Osteoblast (primary cell): ENCODE results near the gene TECTB. TPM values are rescaled to one million over a fixed set of nuclear protein-coding genes. Genes with fewer than 3 reads are reported as not detected.
A peak's percentile ranks its signal among the peaks of the same experiment; 100 is the strongest.

Experiments used
- DNase-seq: peaks from one replicate; pipeline ENCODE4 v3.0.0; 2011; ENCODE audit warnings: low spot score, mixed read lengths; ENCODE audit not compliant: insufficient read length; ENCODE audit errors: missing footprints
- H2AFZ ChIP-seq: 2 replicates; pipeline ENCODE4 v1.6.0; 2011; ENCODE audit warnings: mild to moderate bottlenecking, low read length
- H3K27ac ChIP-seq: 2 replicates; pipeline ENCODE4 v1.5.1; 2011; ENCODE audit warnings: mild to moderate bottlenecking, low read depth, low read length, moderate library complexity
- H3K27me3 ChIP-seq: 2 replicates; pipeline ENCODE4 v1.6.0; 2012; ENCODE audit warnings: mild to moderate bottlenecking, control low read depth, inconsistent platforms, low read length, moderate library complexity; ENCODE audit not compliant: insufficient read depth
- H3K36me3 ChIP-seq: 2 replicates; pipeline ENCODE4 v1.5.1; 2011; ENCODE audit warnings: mild to moderate bottlenecking, low read length, control low read depth, moderate library complexity; ENCODE audit not compliant: insufficient read depth
- H3K4me1 ChIP-seq: 2 replicates; pipeline ENCODE4 v1.5.1; 2011; ENCODE audit warnings: mild to moderate bottlenecking, low read length, control low read depth, moderate library complexity; ENCODE audit not compliant: insufficient read depth
- H3K4me2 ChIP-seq: 2 replicates; pipeline ENCODE4 v1.6.0; 2011; ENCODE audit warnings: mild to moderate bottlenecking, low read length; ENCODE audit not compliant: insufficient read depth
- H3K4me3 ChIP-seq: fragments of 200-600 bp; sonication (generic); 3 replicates; pipeline ENCODE4 v1.5.1; 2012; ENCODE audit warnings: mild to moderate bottlenecking, low read length, inconsistent platforms; ENCODE audit not compliant: insufficient read depth
- H3K79me2 ChIP-seq: 2 replicates; pipeline ENCODE4 v1.6.0; 2012; ENCODE audit warnings: mild to moderate bottlenecking, low read length, control low read depth, inconsistent platforms; ENCODE audit not compliant: insufficient read depth
- H3K9me3 ChIP-seq: 2 replicates; pipeline ENCODE4 v1.5.1; 2011; ENCODE audit warnings: low read depth, low read length, control low read depth
- H4K20me1 ChIP-seq: 2 replicates; pipeline ENCODE4 v1.6.0; 2012; ENCODE audit warnings: mild to moderate bottlenecking, low read length, control low read depth; ENCODE audit not compliant: insufficient read depth
- total RNA-seq: library from RNA; depleted of rRNA; stranded (reverse); fragments of >200 nt; gene quantifications from 2 replicates; pipeline ENCODE4 v1.2.3, GENCODE V29; 2012
- TF ChIP-seq, protein P1 (sequence below): IDR thresholded peaks from 2 replicates; pipeline ENCODE4 v1.5.1; 2011; ENCODE audit warnings: mild to moderate bottlenecking, low read depth, low read length, moderate library complexity; ENCODE audit errors: extremely low read depth

TECTB gene
- total RNA-seq: under 0.01 TPM in 1 of 2 replicates, not detected in the other

DNA sequence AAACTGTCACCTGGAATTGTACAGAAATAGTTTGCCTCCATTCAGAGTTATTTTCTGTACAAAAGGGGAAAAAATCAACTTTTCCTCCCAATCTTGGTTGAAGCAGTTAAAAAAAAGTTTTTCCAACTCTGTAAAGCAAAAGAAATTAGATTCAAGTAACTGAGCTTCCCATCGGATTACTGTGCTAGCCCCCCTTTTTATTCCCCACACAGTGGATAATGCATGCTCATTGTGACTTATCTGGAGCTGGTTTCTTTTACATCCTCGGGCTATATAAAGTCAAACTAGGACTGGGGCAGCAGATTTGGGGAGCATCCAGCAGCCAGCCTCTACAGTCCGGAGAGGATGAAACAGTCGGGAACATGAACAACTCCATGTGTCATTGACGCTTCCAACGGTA is at the start of gene TECTB:
Gene TECTB (plus strand): TSS at position 301 of the 400 bp plus-strand sequence. CDS start 335 bp downstream, outside the sequence.
- Histone ChIP-seq H4K20me1 (no peaks in the 10 kb centered on the region), H3K36me3 (no peaks in the 10 kb centered on the region), H3K9me3 (no peaks in the 10 kb centered on the region), H3K4me3 (no peak within 1 kb of the TSS), H3K27me3 (no peaks in the 10 kb centered on the region), H2AFZ (no peak within 1 kb of the TSS), H3K79me2 (no peaks in the 10 kb centered on the region), H3K4me1 (peaks cover 35% of the 10 kb centered on the region), H3K4me2 (no peak within 1 kb of the TSS), H3K27ac (no peak within 1 kb of the TSS)
- TF ChIP-seq, protein P1, sequence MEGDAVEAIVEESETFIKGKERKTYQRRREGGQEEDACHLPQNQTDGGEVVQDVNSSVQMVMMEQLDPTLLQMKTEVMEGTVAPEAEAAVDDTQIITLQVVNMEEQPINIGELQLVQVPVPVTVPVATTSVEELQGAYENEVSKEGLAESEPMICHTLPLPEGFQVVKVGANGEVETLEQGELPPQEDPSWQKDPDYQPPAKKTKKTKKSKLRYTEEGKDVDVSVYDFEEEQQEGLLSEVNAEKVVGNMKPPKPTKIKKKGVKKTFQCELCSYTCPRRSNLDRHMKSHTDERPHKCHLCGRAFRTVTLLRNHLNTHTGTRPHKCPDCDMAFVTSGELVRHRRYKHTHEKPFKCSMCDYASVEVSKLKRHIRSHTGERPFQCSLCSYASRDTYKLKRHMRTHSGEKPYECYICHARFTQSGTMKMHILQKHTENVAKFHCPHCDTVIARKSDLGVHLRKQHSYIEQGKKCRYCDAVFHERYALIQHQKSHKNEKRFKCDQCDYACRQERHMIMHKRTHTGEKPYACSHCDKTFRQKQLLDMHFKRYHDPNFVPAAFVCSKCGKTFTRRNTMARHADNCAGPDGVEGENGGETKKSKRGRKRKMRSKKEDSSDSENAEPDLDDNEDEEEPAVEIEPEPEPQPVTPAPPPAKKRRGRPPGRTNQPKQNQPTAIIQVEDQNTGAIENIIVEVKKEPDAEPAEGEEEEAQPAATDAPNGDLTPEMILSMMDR: no peak
- DNase-seq: no peak

- Histone ChIP-seq H3K4me3 (no peak overlapping the region), H4K20me1 (no peaks in the 10 kb centered on the region), H3K36me3 (no peaks in the 10 kb centered on the region), H2AFZ (no peak overlapping the region), H3K4me1 (peaks cover 7% of the 10 kb centered on the region), H3K27ac (no peak overlapping the region), H3K27me3 (no peaks in the 10 kb centered on the region), H3K4me2 (no peak overlapping the region), H3K9me3 (peaks cover 3% of the 10 kb centered on the region), H3K79me2 (no peaks in the 10 kb centered on the region)
- no peak for DNase-seq
- TF ChIP-seq, protein P1: no peak
These were observed 48.1 kb upstream of the TECTB start for GRCh38 chr10:112235141-112235540.

DNA sequence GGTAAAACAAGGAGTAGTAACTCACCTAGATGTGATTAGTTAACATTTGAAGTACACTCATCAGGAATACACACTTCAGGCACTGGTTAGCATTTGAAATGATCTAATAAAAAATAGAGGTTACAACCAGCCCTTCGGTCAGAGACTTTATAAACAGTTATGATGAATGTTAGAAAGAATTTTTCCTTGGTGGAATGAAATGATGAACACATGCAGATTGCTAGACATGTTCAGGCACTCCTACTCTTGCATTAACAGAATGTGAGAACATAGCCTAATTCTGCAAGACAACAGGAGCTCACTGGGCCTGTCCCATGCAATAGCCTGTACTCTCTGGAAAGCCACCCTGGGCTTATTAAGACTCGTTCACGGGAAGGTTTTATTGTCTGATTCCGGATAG is 47.3 kb upstream of the TECTB start:
- TF ChIP-seq, protein P1: no peak
- DNase-seq: peak; percentile 89
- H3K9me3 ChIP-seq: peaks cover 3% of the 10 kb centered on the region
- H4K20me1 ChIP-seq: no peaks in the 10 kb centered on the region
- H3K79me2 ChIP-seq: no peaks in the 10 kb centered on the region
- H3K27me3 ChIP-seq: no peaks in the 10 kb centered on the region
- H2AFZ ChIP-seq: no peak overlapping the region
- no peak overlapping the region for H3K4me3 ChIP-seq
- no peaks in the 10 kb centered on the region for H3K4me1 ChIP-seq
- H3K36me3 ChIP-seq: no peaks in the 10 kb centered on the region
- no peak overlapping the region for H3K27ac ChIP-seq
- no peak overlapping the region for H3K4me2 ChIP-seq

GRCh38 chr10:112236486-112236885 is 46.7 kb upstream of the TECTB start:
- no peak overlapping the region for H3K27ac ChIP-seq
- no peak for DNase-seq
- H3K9me3 ChIP-seq: peaks cover 3% of the 10 kb centered on the region
- no peaks in the 10 kb centered on the region for H4K20me1 ChIP-seq
- H3K4me1 ChIP-seq: no peaks in the 10 kb centered on the region
- no peak overlapping the region for H2AFZ ChIP-seq
- H3K4me3 ChIP-seq: no peak overlapping the region
- TF ChIP-seq, protein P1: no peak
- no peaks in the 10 kb centered on the region for H3K27me3 ChIP-seq
- no peaks in the 10 kb centered on the region for H3K36me3 ChIP-seq
- H3K79me2 ChIP-seq: no peaks in the 10 kb centered on the region
- H3K4me2 ChIP-seq: no peak overlapping the region
